Measurements from ENCODE around the gene GTSE1. TPM values are rescaled to one million over a fixed set of nuclear protein-coding genes. Genes with fewer than 3 reads are reported as not detected.

GTSE1 gene
- polyA plus RNA-seq, 1 of the 3 experiments (the other 2 are of a cell fraction), result 12.2 TPM

DNA sequence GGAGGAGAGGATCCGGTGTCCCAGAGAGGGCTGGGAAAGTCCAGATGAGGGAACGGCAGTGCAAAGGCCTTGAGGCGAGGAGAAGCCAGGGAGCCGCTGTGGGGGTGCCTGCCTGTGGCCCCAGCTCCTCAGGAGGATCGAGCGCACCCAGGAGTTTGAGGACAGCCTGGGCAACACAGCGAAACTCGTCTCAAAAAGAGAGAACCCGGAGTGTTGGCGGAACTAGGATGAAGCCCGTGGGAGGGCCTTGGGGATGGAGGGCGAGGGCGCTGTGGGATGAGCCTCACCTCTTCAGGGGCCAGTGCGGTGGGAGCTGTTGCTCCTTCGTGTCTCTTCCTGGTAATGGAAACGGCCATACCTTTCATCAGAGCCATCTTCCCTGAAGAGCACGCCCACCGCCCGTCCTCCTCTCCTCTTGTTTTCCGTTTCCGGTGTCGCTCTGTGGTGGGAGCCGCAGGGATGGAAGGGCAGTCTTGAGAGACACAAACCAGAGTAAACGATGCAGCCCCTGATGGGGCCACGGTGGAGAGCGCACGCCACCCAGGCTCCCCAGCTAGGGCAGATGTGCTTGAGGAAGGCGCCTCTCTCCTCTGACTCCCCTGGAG, 54.6 kb downstream of the GTSE1 start:
- Histone ChIP-seq H3K9ac (no peak overlapping the region), H3K4me2 (no peak overlapping the region), H3K4me1 (ENCODE audit: control insufficient read depth in 1 of 2, insufficient read depth in 2 of 2, low read depth in 1 of 2, low read length in 1 of 2) (no peaks in the 10 kb centered on the region), H3K27me3 (ENCODE audit: insufficient read depth) (no peaks in the 10 kb centered on the region), H3K4me3 (ENCODE audit: low read depth in 2 of 2, low read length in 1 of 2) (no peak overlapping the region), H3K79me2 (ENCODE audit: insufficient read depth) (0 out of 2 replicates have a peak, but pooled peaks cover 3% of the 10 kb centered on the region), H4K20me1 (ENCODE audit: insufficient read depth) (peaks cover 24% of the 10 kb centered on the region; the same call in 1 of the 2 replicates), H3K9me2 (no peaks in the 10 kb centered on the region), H3K9me3 (no peaks in the 10 kb centered on the region), H2AFZ (ENCODE audit: low read depth) (no peak overlapping the region), H3K36me3 (replicated peaks in 1 of 2; ENCODE audit: control insufficient read depth in 1 of 2, insufficient read depth in 2 of 2, low read length in 1 of 2) (peaks cover 13 to 85% of the 10 kb centered on the region in 2 experiments), H3F3A (replicated peaks; ENCODE audit: insufficient read depth) (no peaks in the 10 kb centered on the region), H3K27ac (ENCODE audit: low read depth in 2 of 2, low read length in 1 of 2) (no peak overlapping the region)
- POLR2A ChIA-PET, result no interaction called here
- CTCF ChIA-PET, result no interaction called here
- TF ChIP-seq ELF1 (IDR thresholded peaks at IDR 0.05) (no peak), MXI1 (IDR thresholded peaks at IDR 0.05; ENCODE audit: low read depth, low read length) (no peak), TEAD4 (IDR thresholded peaks at IDR 0.05; ENCODE audit: borderline replicate concordance, insufficient read depth) (no peak), FOSL2 (IDR thresholded peaks at IDR 0.05; ENCODE audit: borderline replicate concordance, low read depth) (no peak), ZBTB33 (IDR thresholded peaks at IDR 0.05; ENCODE audit: borderline replicate concordance, low read depth) (no peak), SIN3A (IDR thresholded peaks at IDR 0.05; ENCODE audit: borderline replicate concordance, low read depth, low read length) (no peak), GABPA (IDR thresholded peaks at IDR 0.05; ENCODE audit: low read depth) (no peak), NFIC (IDR thresholded peaks at IDR 0.05; ENCODE audit: borderline replicate concordance) (no peak), RAD21 (IDR thresholded peaks at IDR 0.05; ENCODE audit: low read length) (no peak), RFX5 (IDR thresholded peaks at IDR 0.05; ENCODE audit: low read length) (no peak), YY1 (IDR thresholded peaks at IDR 0.05; ENCODE audit: low read depth) (no peak), EP300 (IDR thresholded peaks at IDR 0.05; ENCODE audit: borderline replicate concordance in 1 of 2, low read depth in 1 of 2, low read length in 1 of 2) (no peak), EZH2phosphoT487 (IDR thresholded peaks at IDR 0.05; ENCODE audit: borderline replicate concordance, low read depth) (no peak), TAF1 (IDR thresholded peaks at IDR 0.05; ENCODE audit: borderline replicate concordance, low read depth, low read length) (no peak)
- TF ChIP-seq, protein P1, sequence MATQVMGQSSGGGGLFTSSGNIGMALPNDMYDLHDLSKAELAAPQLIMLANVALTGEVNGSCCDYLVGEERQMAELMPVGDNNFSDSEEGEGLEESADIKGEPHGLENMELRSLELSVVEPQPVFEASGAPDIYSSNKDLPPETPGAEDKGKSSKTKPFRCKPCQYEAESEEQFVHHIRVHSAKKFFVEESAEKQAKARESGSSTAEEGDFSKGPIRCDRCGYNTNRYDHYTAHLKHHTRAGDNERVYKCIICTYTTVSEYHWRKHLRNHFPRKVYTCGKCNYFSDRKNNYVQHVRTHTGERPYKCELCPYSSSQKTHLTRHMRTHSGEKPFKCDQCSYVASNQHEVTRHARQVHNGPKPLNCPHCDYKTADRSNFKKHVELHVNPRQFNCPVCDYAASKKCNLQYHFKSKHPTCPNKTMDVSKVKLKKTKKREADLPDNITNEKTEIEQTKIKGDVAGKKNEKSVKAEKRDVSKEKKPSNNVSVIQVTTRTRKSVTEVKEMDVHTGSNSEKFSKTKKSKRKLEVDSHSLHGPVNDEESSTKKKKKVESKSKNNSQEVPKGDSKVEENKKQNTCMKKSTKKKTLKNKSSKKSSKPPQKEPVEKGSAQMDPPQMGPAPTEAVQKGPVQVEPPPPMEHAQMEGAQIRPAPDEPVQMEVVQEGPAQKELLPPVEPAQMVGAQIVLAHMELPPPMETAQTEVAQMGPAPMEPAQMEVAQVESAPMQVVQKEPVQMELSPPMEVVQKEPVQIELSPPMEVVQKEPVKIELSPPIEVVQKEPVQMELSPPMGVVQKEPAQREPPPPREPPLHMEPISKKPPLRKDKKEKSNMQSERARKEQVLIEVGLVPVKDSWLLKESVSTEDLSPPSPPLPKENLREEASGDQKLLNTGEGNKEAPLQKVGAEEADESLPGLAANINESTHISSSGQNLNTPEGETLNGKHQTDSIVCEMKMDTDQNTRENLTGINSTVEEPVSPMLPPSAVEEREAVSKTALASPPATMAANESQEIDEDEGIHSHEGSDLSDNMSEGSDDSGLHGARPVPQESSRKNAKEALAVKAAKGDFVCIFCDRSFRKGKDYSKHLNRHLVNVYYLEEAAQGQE (IDR thresholded peaks at IDR 0.05; ENCODE audit: low read depth, low read length), result no peak
- no peak for DNase-seq
- WGBS (ENCODE audit: low lambda C conversion rate), result 89% methylated on average over 24 of the region's 28 CpGs
